Measurements from ENCODE around the gene ARPIN. TPM values are rescaled to one million over a fixed set of nuclear protein-coding genes. Genes with fewer than 3 reads are reported as not detected.

The ARPIN gene
- total RNA-seq, 1 experiment from 2014 or later: 8.8 TPM

GRCh38 chr15:89880727-89881126, 32.0 kb downstream of the ARPIN start:
- no peaks in the 10 kb centered on the region for H3K4me1 ChIP-seq (ENCODE audit: control insufficient read depth in 1 of 2, insufficient read depth in 2 of 2, low read length in 2 of 2)
- DNase-seq (ENCODE audit: low read depth, low spot score) (no peak), ATAC-seq (no peak)
- no peak overlapping the region for H3K9ac ChIP-seq (ENCODE audit: low read length)
- peaks cover 14 to 33% of the 10 kb centered on the region in 2 experiments for H3K36me3 ChIP-seq (ENCODE audit: control insufficient read depth in 1 of 2, insufficient read depth in 2 of 2, low read length in 2 of 2)
- H2AFZ ChIP-seq (ENCODE audit: low read depth, low read length, poor library complexity, severe bottlenecking): no peak overlapping the region
- H3K27me3 ChIP-seq (ENCODE audit: insufficient read depth, low read length): no peaks in the 10 kb centered on the region
- H3K4me2 ChIP-seq (ENCODE audit: low read length): no peak overlapping the region
- H3K27ac ChIP-seq (ENCODE audit: low read depth, low read length): no peak overlapping the region
- no peaks in the 10 kb centered on the region for H3K9me2 ChIP-seq (ENCODE audit: insufficient read depth)
- no peak for TF ChIP-seq ZNF274 (IDR thresholded peaks at IDR 0.05; ENCODE audit: low read depth, low read length)
- TF ChIP-seq EZH2phosphoT487 (IDR thresholded peaks at IDR 0.05; ENCODE audit: borderline replicate concordance): no peak
- TF ChIP-seq POLR2A (IDR thresholded peaks at IDR 0.05; ENCODE audit: borderline replicate concordance, extremely low read depth, insufficient read depth, insufficient read length): no peak
- TF ChIP-seq ELF1 (IDR thresholded peaks at IDR 0.05; ENCODE audit: borderline replicate concordance, low read depth): no peak
- no peak for TF ChIP-seq MAX (IDR thresholded peaks at IDR 0.05)
- no peak for TF ChIP-seq ATF3 (IDR thresholded peaks at IDR 0.05)
- no peak for TF ChIP-seq REST (IDR thresholded peaks at IDR 0.05; ENCODE audit: low read depth)
- TF ChIP-seq CEBPB (IDR thresholded peaks at IDR 0.05; ENCODE audit: low read depth): no peak
- TF ChIP-seq EGR1 (IDR thresholded peaks at IDR 0.05; ENCODE audit: low read depth): no peak
- no peak for TF ChIP-seq SP1 (IDR thresholded peaks at IDR 0.05; ENCODE audit: low read depth)
- no peak for TF ChIP-seq CTCF (IDR thresholded peaks at IDR 0.05 in 2 of 3, conservative IDR thresholded peaks at IDR 0.05 in 1 of 3; ENCODE audit: borderline replicate concordance in 1 of 3, insufficient read depth in 1 of 3, low read depth in 2 of 3, low read length in 2 of 3)
- TF ChIP-seq TCF7L2 (IDR thresholded peaks at IDR 0.05; ENCODE audit: borderline replicate concordance, extremely low read depth, insufficient read depth, insufficient read length): no peak
- TF ChIP-seq EZH2 (IDR thresholded peaks at IDR 0.05): no peak
- no peak for TF ChIP-seq YY1 (IDR thresholded peaks at IDR 0.05; ENCODE audit: extremely low read depth, insufficient replicate concordance, low read depth, low read length)
- no peak for TF ChIP-seq POLR2AphosphoS5 (IDR thresholded peaks at IDR 0.05; ENCODE audit: low read depth, low read length)
- no peak for TF ChIP-seq JUND (IDR thresholded peaks at IDR 0.05)
- no peak for TF ChIP-seq SIN3A (IDR thresholded peaks at IDR 0.05; ENCODE audit: low read depth)
- no peaks in the 10 kb centered on the region for H3K9me3 ChIP-seq (ENCODE audit: control insufficient read depth in 1 of 2, insufficient read depth in 1 of 2, low read depth in 1 of 2, low read length in 2 of 2)
- CTCF ChIA-PET: no interaction called here
- RAD21 ChIA-PET (ENCODE audit: low non-redundant PET in 1 of 2, low total read pairs in 2 of 2, uncharacterized antibody in 2 of 2, unreplicated experiment in 2 of 2): no interaction called here
- no peaks in the 10 kb centered on the region for H4K20me1 ChIP-seq (ENCODE audit: insufficient read depth)
- POLR2A ChIA-PET: no interaction called here
- intact Hi-C loops (cut with micrococcal nuclease): no loop called here
- no peaks in the 10 kb centered on the region for H3K79me2 ChIP-seq (ENCODE audit: insufficient read depth, low read length)
- H3K4me3 ChIP-seq (replicated peaks in 1 of 2; ENCODE audit: low read depth in 1 of 2, low read length in 2 of 2): no peak overlapping the region
- no TSS peak for BruUV-seq (replicated peaks)
